HEK293T (cell line): ENCODE results near the gene HIVEP3.

Experiments
- CTCF ChIA-PET: fragments of 350-600 bp; formaldehyde crosslinking; extraction: SDS; loops from one replicate; lab custom pipeline; 2021; ENCODE audit warnings: antibody characterized with exemption, inconsistent platforms; lab: Yijun Ruan, JAX
- POLR2A ChIA-PET: fragments of 350-600 bp; formaldehyde crosslinking; extraction: SDS; loops from one replicate; lab custom pipeline; 2020; ENCODE audit warnings: antibody characterized with exemption, inconsistent platforms; lab: Yijun Ruan, JAX
- DNase-seq: peaks from one replicate; pipeline ENCODE4 v3.0.0; 2012; ENCODE audit warnings: mixed read lengths; ENCODE audit errors: extremely low spot score
- ARNT ChIP-seq: fragments of 450-650 bp; IDR thresholded peaks from 2 replicates; pipeline ENCODE4 v1.6.1; 2017; ENCODE audit warnings: mild to moderate bottlenecking
- BHLHE40 ChIP-seq: fragments of 450-650 bp; IDR thresholded peaks from 2 replicates; pipeline ENCODE4 v1.6.1; 2016; ENCODE audit warnings: mild to moderate bottlenecking, moderate library complexity, borderline replicate concordance
- CTBP1 ChIP-seq: fragments of 450-650 bp; IDR thresholded peaks from 2 replicates; pipeline ENCODE4 v1.6.1; 2016; ENCODE audit warnings: borderline replicate concordance
- ELF4 ChIP-seq: fragments of 450-650 bp; IDR thresholded peaks from 2 replicates; pipeline ENCODE4 v1.6.1; 2017; ENCODE audit warnings: antibody characterized with exemption
- FOXA1 ChIP-seq: fragments of 450-650 bp; IDR thresholded peaks from 2 replicates; pipeline ENCODE4 v1.6.1; 2016; ENCODE audit warnings: mild to moderate bottlenecking
- FOXK2 ChIP-seq: fragments of 450-650 bp; IDR thresholded peaks from 2 replicates; pipeline ENCODE4 v1.6.1; 2016; ENCODE audit warnings: mild to moderate bottlenecking
- FOXM1 ChIP-seq: fragments of 450-650 bp; IDR thresholded peaks from 2 replicates; pipeline ENCODE4 v1.6.1; 2017; ENCODE audit warnings: mild to moderate bottlenecking, borderline replicate concordance
- HDGF ChIP-seq: fragments of 450-650 bp; IDR thresholded peaks from 2 replicates; pipeline ENCODE4 v1.6.1; 2017; ENCODE audit warnings: antibody characterized with exemption, borderline replicate concordance
- L3MBTL2 ChIP-seq: fragments of 450-650 bp; conservative IDR thresholded peaks from 2 replicates; pipeline ENCODE4 v1.6.1; 2016; ENCODE audit warnings: mild to moderate bottlenecking
- LEF1 ChIP-seq: fragments of 450-650 bp; IDR thresholded peaks from 2 replicates; pipeline ENCODE4 v1.6.1; 2017; ENCODE audit warnings: mild to moderate bottlenecking, borderline replicate concordance
- NFRKB ChIP-seq: fragments of 450-650 bp; IDR thresholded peaks from 2 replicates; pipeline ENCODE4 v1.6.1; 2016; ENCODE audit warnings: mild to moderate bottlenecking, moderate library complexity
- SP1 ChIP-seq: fragments of 450-650 bp; IDR thresholded peaks from 2 replicates; pipeline ENCODE4 v1.6.1; 2017
- SUZ12 ChIP-seq: fragments of 450-650 bp; IDR thresholded peaks from 2 replicates; pipeline ENCODE4 v1.6.1; 2016; ENCODE audit warnings: mild to moderate bottlenecking
- TARDBP ChIP-seq: fragments of 450-650 bp; IDR thresholded peaks from 2 replicates; pipeline ENCODE4 v1.6.1; 2016
- ZNF384 ChIP-seq: fragments of 450-650 bp; IDR thresholded peaks from 2 replicates; pipeline ENCODE4 v1.6.1; 2016
- TF ChIP-seq, protein P1 (sequence below): fragments of 450-650 bp; IDR thresholded peaks from 2 replicates; pipeline ENCODE4 v1.6.1; 2016

Gene HIVEP3

DNA sequence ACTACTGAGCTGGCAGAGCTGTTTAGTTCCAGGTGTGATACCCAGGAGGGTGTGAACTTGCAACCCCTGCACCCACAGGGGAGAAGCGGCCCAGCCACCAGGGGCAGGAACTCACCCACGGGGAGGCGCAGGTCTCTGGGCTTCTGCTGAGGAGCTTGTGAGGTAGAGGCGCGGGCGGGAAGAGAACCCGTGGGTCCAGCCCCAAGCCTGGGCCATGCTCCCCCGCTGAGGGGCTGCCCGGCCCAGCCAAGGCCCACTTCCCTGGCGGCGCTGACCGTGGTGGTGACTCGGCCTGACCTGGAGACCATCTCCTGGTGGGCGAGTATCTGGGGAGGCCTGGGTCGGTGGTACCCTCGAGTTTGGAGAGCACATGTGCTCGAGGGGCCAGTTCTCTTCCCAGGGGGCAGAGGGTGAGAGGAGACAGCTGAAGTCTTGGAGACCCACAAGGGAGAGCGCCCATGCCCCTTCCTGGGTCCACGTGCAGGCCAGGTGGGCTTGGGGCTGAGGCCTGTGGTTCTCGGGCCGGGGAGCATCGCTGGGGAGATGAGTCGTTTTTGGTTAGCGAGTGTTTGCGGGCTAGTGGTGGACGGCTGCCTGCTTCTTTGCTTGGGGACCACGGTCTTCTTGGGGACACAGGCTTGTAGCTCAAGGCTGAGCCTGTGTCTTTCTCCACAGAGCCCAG lies 405.9 kb downstream of the HIVEP3 start:
- POLR2A ChIA-PET: interaction anchor here (0.7 kb wide), 1 partner anchor 60 kb away, joined by 3 read pairs; no protein-coding TSS in a partner anchor
- no peak for TF ChIP-seq ARNT
- no peak for TF ChIP-seq L3MBTL2
- TF ChIP-seq ELF4: no peak
- TF ChIP-seq SUZ12: no peak
- TF ChIP-seq LEF1: no peak
- TF ChIP-seq BHLHE40: no peak
- TF ChIP-seq, protein P1, sequence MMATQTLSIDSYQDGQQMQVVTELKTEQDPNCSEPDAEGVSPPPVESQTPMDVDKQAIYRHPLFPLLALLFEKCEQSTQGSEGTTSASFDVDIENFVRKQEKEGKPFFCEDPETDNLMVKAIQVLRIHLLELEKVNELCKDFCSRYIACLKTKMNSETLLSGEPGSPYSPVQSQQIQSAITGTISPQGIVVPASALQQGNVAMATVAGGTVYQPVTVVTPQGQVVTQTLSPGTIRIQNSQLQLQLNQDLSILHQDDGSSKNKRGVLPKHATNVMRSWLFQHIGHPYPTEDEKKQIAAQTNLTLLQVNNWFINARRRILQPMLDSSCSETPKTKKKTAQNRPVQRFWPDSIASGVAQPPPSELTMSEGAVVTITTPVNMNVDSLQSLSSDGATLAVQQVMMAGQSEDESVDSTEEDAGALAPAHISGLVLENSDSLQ: no peak
- TF ChIP-seq FOXK2: no peak
- TF ChIP-seq FOXM1: no peak
- TF ChIP-seq NFRKB: no peak
- TF ChIP-seq CTBP1: no peak
- no peak for TF ChIP-seq SP1
- no peak for TF ChIP-seq FOXA1
- no peak for TF ChIP-seq TARDBP
- TF ChIP-seq HDGF: no peak
- no peak for TF ChIP-seq ZNF384
- CTCF ChIA-PET: interaction anchor here (0.7 to 1.1 kb wide), 4 partner anchors 8 to 66 kb away, joined by 3 to 6 read pairs (median 4); no protein-coding TSS in a partner anchor
- no peak for DNase-seq

DNA sequence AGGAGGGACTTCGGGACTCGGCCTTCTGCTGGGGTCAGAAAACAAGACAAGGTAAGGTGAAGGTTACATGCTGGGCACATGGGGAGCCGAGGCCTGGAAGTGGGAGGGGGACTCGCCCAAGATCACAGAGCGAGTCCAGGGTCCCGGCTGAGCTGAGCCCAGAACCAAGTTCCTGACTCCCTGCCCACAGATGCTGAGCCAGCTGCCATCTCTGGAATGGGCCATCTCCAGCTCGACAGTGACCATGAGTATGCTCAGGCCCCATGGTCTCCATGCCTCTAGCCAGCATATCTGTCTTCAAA lies 407.5 kb downstream of the HIVEP3 start:
- TF ChIP-seq ZNF384: no peak
- TF ChIP-seq NFRKB: no peak
- TF ChIP-seq BHLHE40: no peak
- TF ChIP-seq FOXK2: no peak
- TF ChIP-seq SP1: no peak
- no peak for TF ChIP-seq HDGF
- no peak for TF ChIP-seq ELF4
- TF ChIP-seq, protein P1: no peak
- no peak for TF ChIP-seq LEF1
- no peak for TF ChIP-seq TARDBP
- no peak for TF ChIP-seq FOXM1
- no peak for TF ChIP-seq L3MBTL2
- no peak for TF ChIP-seq FOXA1
- no peak for TF ChIP-seq ARNT
- no peak for TF ChIP-seq CTBP1
- no peak for TF ChIP-seq SUZ12
- CTCF ChIA-PET: interaction anchor here (0.5 kb wide), 1 partner anchor 65 kb away, joined by 3 read pairs; no protein-coding TSS in a partner anchor
- POLR2A ChIA-PET: no interaction called here
- DNase-seq: no peak

DNA sequence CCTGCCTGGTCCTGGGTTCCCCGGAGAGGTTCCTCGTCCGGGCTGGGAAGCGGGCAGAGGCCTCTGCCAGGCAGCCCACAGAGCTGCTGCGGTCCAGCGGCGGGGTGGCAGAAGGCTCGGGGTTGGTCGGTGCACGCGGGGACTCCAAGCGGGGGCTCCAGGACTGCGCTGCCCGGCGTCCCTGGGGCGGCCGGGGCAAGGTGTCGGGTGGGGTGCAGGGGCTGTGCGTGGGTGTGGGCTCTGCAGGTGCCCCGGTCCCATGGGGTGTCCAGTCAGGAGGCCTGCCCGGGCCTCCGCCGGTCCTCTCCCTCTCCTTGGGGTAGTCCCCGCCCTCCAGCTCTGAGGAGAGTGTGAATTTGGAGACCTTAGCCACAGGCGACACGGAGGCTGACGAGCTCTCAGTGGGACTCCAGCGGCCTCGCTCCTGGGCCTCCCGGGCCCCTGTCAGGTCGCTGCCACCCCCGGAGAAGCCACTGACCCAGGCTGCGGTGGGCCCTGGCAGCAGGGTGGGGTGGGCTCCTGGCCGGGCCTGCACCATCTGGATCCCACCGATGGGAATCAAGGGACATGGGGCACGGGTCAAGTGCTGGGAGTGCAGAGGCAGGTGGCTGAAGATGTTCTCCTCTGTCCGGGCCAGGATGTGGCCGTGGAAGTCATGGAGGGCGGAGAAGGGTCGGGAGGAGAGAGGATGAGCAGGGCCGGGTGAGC lies 408.0 kb downstream of the HIVEP3 start:
- TF ChIP-seq ARNT: no peak
- no peak for TF ChIP-seq SP1
- TF ChIP-seq, protein P1: no peak
- no peak for TF ChIP-seq FOXK2
- no peak for TF ChIP-seq TARDBP
- no peak for TF ChIP-seq FOXA1
- ChIA-PET CTCF (interaction anchor here (0.5 kb wide), 1 partner anchor 66 kb away, joined by 3 read pairs; no protein-coding TSS in a partner anchor), POLR2A (no interaction called here)
- no peak for DNase-seq

DNA sequence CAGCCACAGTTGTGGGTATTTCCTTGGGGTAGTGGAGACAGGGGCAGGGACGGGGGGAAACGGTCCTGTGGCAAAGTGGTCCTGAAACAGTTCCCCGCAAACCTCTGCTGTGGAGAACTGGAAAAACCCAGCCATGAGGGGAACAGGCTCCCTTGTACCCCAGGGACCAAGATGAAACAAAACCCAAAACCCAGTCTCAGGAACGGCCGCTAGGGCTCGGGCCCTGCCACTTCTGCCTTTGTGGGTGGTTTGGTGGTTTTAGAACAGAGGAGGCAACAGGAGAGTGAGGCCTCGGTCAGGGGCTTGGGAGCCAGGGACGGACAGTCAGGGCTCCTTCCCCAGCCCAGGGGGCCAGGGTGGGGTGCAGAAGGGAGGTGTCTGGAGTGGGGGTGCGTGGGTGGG lies 409.5 kb downstream of the HIVEP3 start:
- no peak for TF ChIP-seq SP1
- DNase-seq: no peak
- ChIA-PET CTCF (no interaction called here), POLR2A (no interaction called here)

DNA sequence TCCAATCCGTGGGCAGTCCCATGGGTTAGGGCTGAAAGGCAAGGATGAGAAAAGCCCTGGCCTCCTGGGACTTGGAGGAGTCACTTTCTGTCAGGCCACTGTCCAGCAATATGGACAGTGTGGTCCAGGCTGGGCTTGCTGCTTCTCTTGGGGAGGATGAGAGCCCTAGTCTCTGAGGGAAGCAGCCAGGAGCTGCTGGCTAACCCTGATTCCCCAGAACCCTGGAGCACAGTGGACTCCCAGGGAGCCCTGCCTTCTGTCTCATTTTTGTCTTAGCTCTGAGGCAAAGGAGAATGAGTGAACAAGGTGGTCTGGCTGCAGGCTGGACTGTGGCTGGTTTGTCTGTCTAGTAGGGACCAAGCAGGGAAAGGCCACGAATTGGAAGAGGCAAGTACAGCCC lies 410.4 kb downstream of the HIVEP3 start:
- POLR2A ChIA-PET: no interaction called here
- TF ChIP-seq ZNF384 (no peak), FOXM1 (no peak), FOXK2 (no peak), L3MBTL2 (no peak), BHLHE40 (no peak), SP1 (no peak), ELF4 (no peak), NFRKB (no peak), LEF1 (no peak), TARDBP (no peak), HDGF (no peak), FOXA1 (no peak), CTBP1 (no peak), ARNT (no peak), SUZ12 (no peak)
- TF ChIP-seq, protein P1: no peak
- CTCF ChIA-PET: interaction anchor here (1.1 kb wide), 1 partner anchor 19 kb away, joined by 3 read pairs; no protein-coding TSS in a partner anchor
- DNase-seq: no peak

DNA sequence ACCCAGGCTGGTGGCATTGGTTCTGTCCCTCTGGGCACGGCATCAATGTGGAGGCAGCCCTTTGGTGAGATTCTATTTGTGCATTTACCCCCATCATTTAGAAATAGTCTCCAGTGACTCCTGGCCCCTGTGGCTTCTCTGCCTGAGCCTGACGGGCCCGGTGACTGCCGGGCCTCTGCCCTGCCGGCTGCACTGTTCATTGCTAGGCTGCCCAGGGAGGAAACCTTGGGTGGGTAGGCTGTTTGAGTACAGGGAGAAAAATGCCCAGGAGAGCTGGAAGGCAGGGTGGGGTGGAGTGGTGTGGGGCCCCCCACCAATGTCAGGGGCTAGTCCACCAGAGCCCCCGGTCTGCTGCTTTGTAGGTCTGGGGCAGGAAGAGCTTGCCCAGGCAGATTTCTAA lies 410.9 kb downstream of the HIVEP3 start:
- POLR2A ChIA-PET: no interaction called here

More for the DNA sequence above, 410.9 kb downstream of the HIVEP3 start:
- DNase-seq: no peak
- TF ChIP-seq ARNT: no peak
- TF ChIP-seq ZNF384: no peak
- TF ChIP-seq LEF1: no peak
- TF ChIP-seq L3MBTL2: no peak
- no peak for TF ChIP-seq ELF4
- CTCF ChIA-PET: interaction anchor here (1.1 kb wide), 1 partner anchor 19 kb away, joined by 3 read pairs; no protein-coding TSS in a partner anchor
